HepG2 (cell line): Measurements from ENCODE around the gene HYOU1. TPM values are rescaled to one million over a fixed set of nuclear protein-coding genes. Genes with fewer than 3 reads are reported as not detected.

Experiments used
- ATAC-seq: fragments of 200-7000 bp; cut with Tn5 transposase; 3 replicates; pipeline ENCODE4 v1.9.1; 2020; ENCODE audit warnings: mild to moderate bottlenecking, moderate library complexity
- BruUV-seq: library from RNA; stranded (reverse); fragments of 400-500 nt; replicated peaks from 2 replicates; lab custom pipeline; 2021; lab: Mats Ljungman, UMichigan
- CTCF ChIA-PET: fragments of 300-600 bp; formaldehyde crosslinking; extraction: SDS; loops from one replicate; lab custom pipeline; 2021; ENCODE audit warnings: low total read pairs, inconsistent platforms, low intra/inter-chr PET ratio; lab: Yijun Ruan, JAX
- POLR2A ChIA-PET: fragments of 350-600 bp; sonication (Branson Sonifier 250); formaldehyde crosslinking; loops from one replicate; lab custom pipeline; 2020; ENCODE audit warnings: antibody characterized with exemption, inconsistent platforms; lab: Yijun Ruan, JAX
- DNase-seq: peaks from one replicate; pipeline ENCODE4 v3.0.0-alpha.2; 2015; ENCODE audit warnings: low spot score
- FAIRE-seq: peaks from 3 replicates; lab custom pipeline; 2011; peaks lifted over from hg19 to GRCh38; lab: Jason Lieb, UNC
- H2AFZ ChIP-seq: one replicate; pipeline ENCODE4 v1.6.1; 2011; ENCODE audit warnings: low read length, inconsistent platforms
- H3K27ac ChIP-seq: fragments of 300-600 bp; 3 replicates; pipeline ENCODE4 v1.8.0; 2011; ENCODE audit warnings: mixed run types, mild to moderate bottlenecking, mixed read lengths, low read length, inconsistent platforms; ENCODE audit not compliant: insufficient read depth; ENCODE audit errors: extremely low read length
- H3K27me3 ChIP-seq, 2 experiments: fragments of 200-600 bp in 1 of 2; 2 replicates in 1 of 2; 3 replicates in 1 of 2; pipeline versions ENCODE4 v1.6.0 to v1.8.0; 2011; ENCODE audit warnings: low read length in 2 of 2, mild to moderate bottlenecking in 2 of 2, moderate library complexity in 2 of 2, inconsistent platforms in 1 of 2; ENCODE audit not compliant: insufficient read depth in 2 of 2, control insufficient read depth in 1 of 2
- H3K36me3 ChIP-seq, 2 experiments: fragments of 200-600 bp in 1 of 2; replicated peaks in 1 of 2; 2 replicates in 1 of 2; 3 replicates in 1 of 2; pipeline versions ENCODE4 v1.5.1 to v1.8.0; 2011; ENCODE audit warnings: low read length in 2 of 2, inconsistent platforms in 1 of 2; ENCODE audit not compliant: insufficient read depth in 2 of 2, control insufficient read depth in 1 of 2
- H3K4me1 ChIP-seq: 2 replicates; pipeline ENCODE4 v1.5.1; 2012; ENCODE audit warnings: low read length, inconsistent platforms; ENCODE audit not compliant: insufficient read depth
- H3K4me2 ChIP-seq: 2 replicates; pipeline ENCODE4 v1.6.0; 2011; ENCODE audit warnings: low read depth, low read length, inconsistent platforms
- H3K4me3 ChIP-seq, 3 experiments: fragments of 200-600 bp in 1 of 3; sonication (generic), shearing (Covaris generic) in 1 of 3; replicated peaks in 1 of 3; 2 replicates each; pipeline ENCODE4 v1.5.1; 2011 to 2016; ENCODE audit warnings: low read length in 3 of 3, inconsistent platforms in 2 of 3, low read depth in 2 of 3, mild to moderate bottlenecking in 2 of 3, control low read depth in 1 of 3, mixed read lengths in 1 of 3; ENCODE audit not compliant: insufficient read depth in 1 of 3
- H3K79me2 ChIP-seq: one replicate; pipeline ENCODE4 v1.6.1; 2011; ENCODE audit warnings: low read length, inconsistent platforms; ENCODE audit not compliant: insufficient read depth
- H3K9ac ChIP-seq: 2 replicates; pipeline ENCODE4 v1.6.0; 2011; ENCODE audit warnings: mild to moderate bottlenecking, low read depth, low read length, inconsistent platforms; ENCODE audit not compliant: insufficient read depth
- H3K9me3 ChIP-seq: 2 replicates; pipeline ENCODE4 v1.5.1; 2012; ENCODE audit warnings: mild to moderate bottlenecking, low read length
- H4K20me1 ChIP-seq: 2 replicates; pipeline ENCODE4 v1.6.0; 2011; ENCODE audit warnings: inconsistent platforms, mild to moderate bottlenecking, low read length, moderate library complexity; ENCODE audit not compliant: insufficient read depth
- AGO2 ChIP-seq: fragments of 200-400 bp; formaldehyde crosslinking; optimal IDR thresholded peaks from 2 replicates; pipeline ENCODE3; 2017; ENCODE audit warnings: mild to moderate bottlenecking, low read depth, low read length, moderate library complexity
- AKAP8 ChIP-seq: sonication (generic); formaldehyde crosslinking; IDR thresholded peaks from 2 replicates; pipeline ENCODE4 v1.5.1; 2020; ENCODE audit warnings: mild to moderate bottlenecking, missing genetic modification reagents
- KLF15 ChIP-seq: sonication (generic); formaldehyde crosslinking; IDR thresholded peaks from 2 replicates; pipeline ENCODE4 v1.8.1; 2023; ENCODE audit warnings: borderline replicate concordance, mild to moderate bottlenecking, inconsistent platforms, missing genetic modification reagents, mixed read lengths
- POLR2A ChIP-seq, 2 experiments: IDR thresholded peaks; 2 replicates each; pipeline ENCODE4 v1.6.1; 2011; ENCODE audit warnings: low read depth in 2 of 2, low read length in 2 of 2, mild to moderate bottlenecking in 1 of 2, moderate library complexity in 1 of 2; ENCODE audit not compliant: insufficient read depth in 1 of 2
- POLR2AphosphoS5 ChIP-seq: IDR thresholded peaks from 2 replicates; pipeline ENCODE4 v1.6.1; 2012; ENCODE audit warnings: low read depth, low read length
- POLR2G ChIP-seq: fragments of 200-400 bp; formaldehyde crosslinking; IDR thresholded peaks from 2 replicates; pipeline ENCODE4 v1.6.1; 2018; ENCODE audit warnings: mild to moderate bottlenecking, low read depth, low read length, moderate library complexity
- ZNF326 ChIP-seq: sonication (generic); formaldehyde crosslinking; IDR thresholded peaks from 2 replicates; pipeline ENCODE4 v1.4.0; 2020; ENCODE audit warnings: missing genetic modification reagents, borderline replicate concordance
- ZNF451 ChIP-seq: sonication (generic); formaldehyde crosslinking; IDR thresholded peaks from 2 replicates; pipeline ENCODE4 v1.5.0; 2020; ENCODE audit warnings: mild to moderate bottlenecking, missing genetic modification reagents
- WGBS: methylation state at CpG from one replicate; pipeline ENCODE4 v1.1.6; 2017; ENCODE audit warnings: low lambda C conversion rate; 5-methylcytosine and 5-hydroxymethylcytosine counted together
- in situ Hi-C: cut with HindIII; loops from 2 replicates; pipeline ENCODE4 v1.10.0; 2017; ENCODE audit warnings: low pct_unique_long_range_greater_than_20kb; ENCODE audit not compliant: extremely low pct_ligation_motif_present
- intact Hi-C: fragments of 100-400 bp; cut with micrococcal nuclease; formaldehyde crosslinking; loops from one replicate; pipeline ENCODE4 v1.10.0; 2022; ENCODE audit not compliant: unreplicated experiment
- polyA plus RNA-seq, 8 experiments: library from polyadenylated mRNA; depleted of rRNA in 3 of 8; stranded (reverse) in 7 of 8; unstranded in 1 of 8; fragments of >200 nt; fragmentation: Illumina TruSeq in 4 of 8; extraction: Trizol in 4 of 8; gene quantifications; 2 replicates each; pipeline versions ENCODE4 v1.2.1 to v1.2.3, GENCODE V29; 2011 to 2016; ENCODE audit warnings: low read depth in 4 of 8, missing spikeins in 1 of 8, mixed read lengths in 1 of 8; ENCODE audit not compliant: insufficient read depth in 1 of 8
- total RNA-seq, 5 experiments: library from RNA; depleted of rRNA; stranded (reverse); fragments of >200 nt; fragmentation: Illumina TruSeq; extraction: Trizol; gene quantifications; 2 replicates each; pipeline ENCODE4 v1.2.3, GENCODE V29; 2016; ENCODE audit warnings: low read depth in 1 of 5
- TF ChIP-seq, protein P1 (sequence below): sonication (generic); formaldehyde crosslinking; IDR thresholded peaks from 2 replicates; pipeline ENCODE4 v1.9.0; 2022; ENCODE audit warnings: missing genetic modification reagents, mild to moderate bottlenecking, borderline replicate concordance
- TF ChIP-seq, protein P2 (sequence below): sonication (generic); formaldehyde crosslinking; IDR thresholded peaks from 2 replicates; pipeline ENCODE4 v1.5.0; 2020; ENCODE audit warnings: mild to moderate bottlenecking, missing genetic modification reagents

HYOU1 gene
- total and polyA plus RNA-seq, 2 of the 13 experiments (the other 11 are each of a cell fraction or from before 2014, with no cell fraction given), result 127 to 155 TPM

DNA sequence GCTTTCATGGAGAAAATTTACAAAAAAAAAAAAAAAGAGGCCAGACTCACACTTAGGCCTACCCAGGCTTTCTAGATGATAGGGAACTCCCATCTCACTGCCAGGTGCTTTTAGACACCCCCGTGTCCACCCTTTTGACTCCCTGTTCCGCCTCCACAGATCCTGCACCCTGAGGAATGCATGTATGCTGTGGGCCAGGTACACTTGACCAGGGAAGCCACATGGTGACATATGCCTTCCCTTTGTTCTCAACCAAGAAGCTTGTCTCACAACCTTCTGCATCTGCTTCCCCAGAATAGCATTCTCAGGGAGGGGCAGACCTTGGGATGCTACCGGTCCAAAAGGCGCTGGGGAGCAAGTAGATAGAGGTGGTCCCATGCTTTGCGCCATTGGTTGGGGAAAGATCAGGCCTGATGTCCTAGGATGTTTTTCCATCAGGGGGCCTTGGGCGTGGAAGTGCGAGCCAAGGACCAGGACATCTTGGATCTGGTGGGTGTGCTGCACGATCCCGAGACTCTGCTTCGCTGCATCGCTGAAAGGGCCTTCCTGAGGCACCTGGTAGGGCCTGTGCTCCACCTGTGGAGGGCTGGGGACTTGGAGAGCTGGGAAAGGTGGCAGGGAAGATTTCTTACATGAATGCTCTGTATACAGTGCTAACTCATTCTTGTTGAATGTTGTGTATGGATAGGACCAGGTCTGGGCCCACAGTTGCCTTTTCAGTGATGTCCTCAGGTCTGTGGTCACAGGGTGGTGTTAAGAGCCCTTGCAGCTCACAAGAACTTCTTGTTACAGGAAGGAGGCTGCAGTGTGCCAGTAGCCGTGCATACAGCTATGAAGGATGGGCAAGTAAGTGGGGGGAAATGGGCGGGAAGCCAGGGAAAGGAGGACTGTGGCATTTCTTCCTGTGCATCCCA lies 35.2 kb upstream of the HYOU1 start:
- H3K4me1 ChIP-seq, result peaks cover 45% of the 10 kb centered on the region
- H2AFZ ChIP-seq, result no peak overlapping the region
- peak overlapping the region; percentile 85 for H3K4me2 ChIP-seq
- H4K20me1 ChIP-seq, result peaks cover 16% of the 10 kb centered on the region
- no TSS peak for BruUV-seq
- DNase-seq (no peak), FAIRE-seq (no peak), ATAC-seq (no peak)
- peak overlapping the region in 1 of 3 experiments; percentile 93; a peak in 3 of 6 replicates for H3K4me3 ChIP-seq
- 94% methylated on average over 13 of the region's 13 CpGs for WGBS
- no peaks in the 10 kb centered on the region for H3K9me3 ChIP-seq
- in situ Hi-C loops (no loop called here), intact Hi-C loops (no loop called here)
- H3K36me3 ChIP-seq, result peaks cover 4 to 26% of the 10 kb centered on the region in 2 experiments; a peak in 4 of 5 replicates
- ChIA-PET CTCF (no interaction called here), POLR2A (interaction anchor here (0.8 to 1.9 kb wide), 5 partner anchors 15 to 73 kb away, joined by 3 to 5 read pairs (median 3); partner anchors contain the start of genes C2CD2L and VPS11)
- peak overlapping the region; percentile 78 for H3K27ac ChIP-seq
- H3K9ac ChIP-seq, result peak overlapping the region; percentile 93; the same call in 1 of the 2 replicates
- peaks cover 31% of the 10 kb centered on the region for H3K79me2 ChIP-seq
- no peak for TF ChIP-seq KLF15 (CRISPR knock-in tag)
- TF ChIP-seq AKAP8 (CRISPR knock-in tag), result peak; percentile 37; the same call in 1 of the 2 replicates
- peak; percentile 16 to 69; a peak in 2 of 4 replicates for TF ChIP-seq POLR2A (IDR thresholded peaks at IDR 0.05; ENCODE audit: insufficient read depth in 1 of 2, low read depth in 2 of 2, low read length in 2 of 2)
- TF ChIP-seq ZNF451 (CRISPR knock-in tag), result no peak
- TF ChIP-seq AGO2, result peak; percentile 47
- TF ChIP-seq, protein P1, sequence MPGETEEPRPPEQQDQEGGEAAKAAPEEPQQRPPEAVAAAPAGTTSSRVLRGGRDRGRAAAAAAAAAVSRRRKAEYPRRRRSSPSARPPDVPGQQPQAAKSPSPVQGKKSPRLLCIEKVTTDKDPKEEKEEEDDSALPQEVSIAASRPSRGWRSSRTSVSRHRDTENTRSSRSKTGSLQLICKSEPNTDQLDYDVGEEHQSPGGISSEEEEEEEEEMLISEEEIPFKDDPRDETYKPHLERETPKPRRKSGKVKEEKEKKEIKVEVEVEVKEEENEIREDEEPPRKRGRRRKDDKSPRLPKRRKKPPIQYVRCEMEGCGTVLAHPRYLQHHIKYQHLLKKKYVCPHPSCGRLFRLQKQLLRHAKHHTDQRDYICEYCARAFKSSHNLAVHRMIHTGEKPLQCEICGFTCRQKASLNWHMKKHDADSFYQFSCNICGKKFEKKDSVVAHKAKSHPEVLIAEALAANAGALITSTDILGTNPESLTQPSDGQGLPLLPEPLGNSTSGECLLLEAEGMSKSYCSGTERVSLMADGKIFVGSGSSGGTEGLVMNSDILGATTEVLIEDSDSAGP (CRISPR knock-in tag), result peak; percentile 37; the same call in 1 of the 2 replicates
- TF ChIP-seq ZNF326 (CRISPR knock-in tag), result no peak
- 0 out of 2 replicates have a peak, but pooled peaks have one; percentile 23 for TF ChIP-seq POLR2AphosphoS5
- peak; percentile 44 for TF ChIP-seq POLR2G
- TF ChIP-seq, protein P2, sequence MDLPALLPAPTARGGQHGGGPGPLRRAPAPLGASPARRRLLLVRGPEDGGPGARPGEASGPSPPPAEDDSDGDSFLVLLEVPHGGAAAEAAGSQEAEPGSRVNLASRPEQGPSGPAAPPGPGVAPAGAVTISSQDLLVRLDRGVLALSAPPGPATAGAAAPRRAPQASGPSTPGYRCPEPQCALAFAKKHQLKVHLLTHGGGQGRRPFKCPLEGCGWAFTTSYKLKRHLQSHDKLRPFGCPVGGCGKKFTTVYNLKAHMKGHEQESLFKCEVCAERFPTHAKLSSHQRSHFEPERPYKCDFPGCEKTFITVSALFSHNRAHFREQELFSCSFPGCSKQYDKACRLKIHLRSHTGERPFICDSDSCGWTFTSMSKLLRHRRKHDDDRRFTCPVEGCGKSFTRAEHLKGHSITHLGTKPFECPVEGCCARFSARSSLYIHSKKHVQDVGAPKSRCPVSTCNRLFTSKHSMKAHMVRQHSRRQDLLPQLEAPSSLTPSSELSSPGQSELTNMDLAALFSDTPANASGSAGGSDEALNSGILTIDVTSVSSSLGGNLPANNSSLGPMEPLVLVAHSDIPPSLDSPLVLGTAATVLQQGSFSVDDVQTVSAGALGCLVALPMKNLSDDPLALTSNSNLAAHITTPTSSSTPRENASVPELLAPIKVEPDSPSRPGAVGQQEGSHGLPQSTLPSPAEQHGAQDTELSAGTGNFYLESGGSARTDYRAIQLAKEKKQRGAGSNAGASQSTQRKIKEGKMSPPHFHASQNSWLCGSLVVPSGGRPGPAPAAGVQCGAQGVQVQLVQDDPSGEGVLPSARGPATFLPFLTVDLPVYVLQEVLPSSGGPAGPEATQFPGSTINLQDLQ (CRISPR knock-in tag), result peak; percentile 56; the same call in 1 of the 2 replicates
- no peaks in the 10 kb centered on the region for H3K27me3 ChIP-seq
